K562 (cell line): ENCODE results near the gene ILKAP. TPM values are rescaled to one million over a fixed set of nuclear protein-coding genes. Genes with fewer than 3 reads are reported as not detected.

Experiments used
- CCNT2 ChIP-seq: IDR thresholded peaks from 2 replicates; pipeline ENCODE4 v1.6.1; 2011; ENCODE audit warnings: borderline replicate concordance, low read depth, mild to moderate bottlenecking, moderate library complexity, mixed read lengths, low read length; ENCODE audit not compliant: insufficient read length; ENCODE audit errors: extremely low read depth
- CHCHD3 ChIP-seq: fragments of 250-450 bp; sonication (Bioruptor Pico); IDR thresholded peaks from 2 replicates; pipeline ENCODE4 v2.1.2; 2022; ENCODE audit warnings: mild to moderate bottlenecking
- E2F6 ChIP-seq, 2 experiments: IDR thresholded peaks; 2 replicates each; pipeline ENCODE4 v1.6.1; 2011; ENCODE audit warnings: borderline replicate concordance in 1 of 2, control low read depth in 1 of 2, low read depth in 1 of 2, low read length in 1 of 2, mild to moderate bottlenecking in 1 of 2, mixed read lengths in 1 of 2, moderate library complexity in 1 of 2; ENCODE audit not compliant: insufficient read depth in 1 of 2, insufficient read length in 1 of 2, poor library complexity in 1 of 2, severe bottlenecking in 1 of 2; ENCODE audit errors: extremely low read depth in 1 of 2
- FIP1L1 ChIP-seq: fragments of 200-400 bp; formaldehyde crosslinking; IDR thresholded peaks from 2 replicates; pipeline ENCODE4 v1.6.1; 2018; ENCODE audit warnings: mild to moderate bottlenecking, low read depth, low read length; ENCODE audit not compliant: poor library complexity, severe bottlenecking
- GABPB1 ChIP-seq: sonication (generic); formaldehyde crosslinking; IDR thresholded peaks from 2 replicates; pipeline ENCODE4 v1.8.0; 2022; ENCODE audit warnings: mild to moderate bottlenecking, missing genetic modification reagents
- GATAD2B ChIP-seq: fragments of 450-650 bp; IDR thresholded peaks from 2 replicates; pipeline ENCODE4 v1.6.1; 2017; ENCODE audit warnings: mild to moderate bottlenecking, borderline replicate concordance
- HMGN3 ChIP-seq: IDR thresholded peaks from 2 replicates; pipeline ENCODE4 v1.6.1; 2011; ENCODE audit warnings: borderline replicate concordance, low read depth, mild to moderate bottlenecking, mixed read lengths, low read length; ENCODE audit not compliant: insufficient read length; ENCODE audit errors: extremely low read depth
- NRF1 ChIP-seq, 2 experiments: fragments of 450-650 bp; IDR thresholded peaks in 1 of 2; conservative IDR thresholded peaks in 1 of 2; 2 replicates each; pipeline ENCODE4 v1.6.1; 2014; ENCODE audit warnings: mild to moderate bottlenecking in 2 of 2
- POLR2G ChIP-seq: fragments of 200-400 bp; formaldehyde crosslinking; IDR thresholded peaks from 2 replicates; pipeline ENCODE4 v1.6.1; 2017; ENCODE audit warnings: low read depth, mild to moderate bottlenecking, antibody characterized with exemption, low read length, moderate library complexity
- RBM22 ChIP-seq: fragments of 200-400 bp; formaldehyde crosslinking; IDR thresholded peaks from 2 replicates; pipeline ENCODE4 v1.6.1; 2018; ENCODE audit warnings: low read length, low read depth; ENCODE audit not compliant: poor library complexity, severe bottlenecking
- SMARCB1 ChIP-seq: IDR thresholded peaks from 2 replicates; pipeline ENCODE4 v1.6.1; 2011; ENCODE audit warnings: improper control_type of control experiment, low read depth; ENCODE audit not compliant: insufficient read length
- TEAD2 ChIP-seq: fragments of 450-650 bp; IDR thresholded peaks from 2 replicates; pipeline ENCODE4 v1.6.1; 2016; ENCODE audit warnings: missing genetic modification characterization, control low read depth, missing compliant biosample characterization
- TRIM24 ChIP-seq, 2 experiments: fragments of 450-650 bp; IDR thresholded peaks; 2 replicates each; pipeline ENCODE4 v1.6.1; 2016
- ZBTB2 ChIP-seq: fragments of 450-650 bp; IDR thresholded peaks from 2 replicates; pipeline ENCODE4 v1.6.1; 2016; ENCODE audit warnings: antibody characterized with exemption
- ZNF780A ChIP-seq: fragments of 250-450 bp; sonication (Bioruptor Pico); IDR thresholded peaks from 2 replicates; pipeline ENCODE4 v1.5.0; 2021; ENCODE audit warnings: mild to moderate bottlenecking
- polyA plus RNA-seq, 8 experiments: library from polyadenylated mRNA; depleted of rRNA in 4 of 8; stranded (reverse) in 5 of 8; unstranded in 3 of 8; fragments of >200 nt; fragmentation: Nextera tagmentation in 2 of 8; fragmentation: Illumina TruSeq in 1 of 8; extraction: Ambion mirVana in 2 of 8; extraction: Trizol in 1 of 8; gene quantifications; 2 replicates each; pipeline versions ENCODE4 v1.2.1 to v1.2.3, GENCODE V29; 2011 to 2014; ENCODE audit warnings: inconsistent platforms in 1 of 8, missing spikeins in 1 of 8
- total RNA-seq, 7 experiments: library from RNA; depleted of rRNA in 6 of 7; stranded (reverse); fragments of >200 nt in 6 of 7; fragmentation: Illumina TruSeq in 2 of 7; extraction: Trizol in 2 of 7; gene quantifications; 2 replicates each; pipeline versions ENCODE4 v1.2.1 to v1.2.3, GENCODE V29; 2011 to 2021; ENCODE audit warnings: low replicate concordance in 1 of 7
- TF ChIP-seq, protein P1 (sequence below): IDR thresholded peaks from 2 replicates; pipeline ENCODE4 v1.6.1; 2012; ENCODE audit warnings: low read depth, low read length, improper control_type of control experiment, borderline replicate concordance

The ILKAP gene
- total and polyA plus RNA-seq, 9 of the 15 experiments (the other 6 are each of a cell fraction or from before 2014, with no cell fraction given), result 3.1 to 43.9 (median 20.7) TPM

DNA sequence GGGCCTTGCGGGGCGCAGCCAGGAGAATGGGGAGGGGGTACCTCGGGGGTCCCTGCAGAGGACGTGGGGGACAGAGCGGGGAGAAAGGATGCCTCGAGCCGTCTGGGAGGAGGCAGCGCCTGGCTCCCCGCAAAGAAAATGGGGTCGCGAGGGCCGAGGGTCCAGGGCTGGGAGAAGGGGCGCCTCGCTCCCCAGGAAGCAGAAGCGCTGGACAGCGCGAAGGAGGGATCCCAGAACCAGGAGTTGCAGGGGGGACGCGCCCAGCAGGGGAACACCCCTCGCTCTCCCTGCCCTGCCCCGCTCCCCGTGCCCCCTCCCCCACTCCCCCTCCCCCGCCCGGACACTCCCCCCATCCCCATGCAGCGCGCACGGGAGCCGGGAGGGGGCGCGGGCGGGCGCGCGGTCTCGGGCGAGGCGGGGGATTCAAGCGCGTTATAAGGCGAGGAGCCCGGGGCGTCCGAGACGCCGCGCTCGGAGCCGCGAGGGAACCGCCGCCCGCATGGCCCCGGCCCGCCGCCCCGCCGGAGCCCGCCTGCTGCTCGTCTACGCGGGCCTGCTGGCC lies 44.9 kb downstream of the ILKAP start, which contains the start of gene ERFE (continued):
- TF ChIP-seq HMGN3, result no peak
- no peak for TF ChIP-seq SMARCB1
- 0 out of 2 replicates have a peak, but pooled peaks have one; percentile 51 for TF ChIP-seq GATAD2B
- TF ChIP-seq CCNT2, result peak; percentile 63
- TF ChIP-seq NRF1 (conservative IDR thresholded peaks at IDR 0.05 in 1 of 2, IDR thresholded peaks at IDR 0.05 in 1 of 2), result no peak
- no peak for TF ChIP-seq ZNF780A
- no peak for TF ChIP-seq TEAD2
- no peak for TF ChIP-seq RBM22
- TF ChIP-seq FIP1L1, result no peak
- TF ChIP-seq, protein P1, sequence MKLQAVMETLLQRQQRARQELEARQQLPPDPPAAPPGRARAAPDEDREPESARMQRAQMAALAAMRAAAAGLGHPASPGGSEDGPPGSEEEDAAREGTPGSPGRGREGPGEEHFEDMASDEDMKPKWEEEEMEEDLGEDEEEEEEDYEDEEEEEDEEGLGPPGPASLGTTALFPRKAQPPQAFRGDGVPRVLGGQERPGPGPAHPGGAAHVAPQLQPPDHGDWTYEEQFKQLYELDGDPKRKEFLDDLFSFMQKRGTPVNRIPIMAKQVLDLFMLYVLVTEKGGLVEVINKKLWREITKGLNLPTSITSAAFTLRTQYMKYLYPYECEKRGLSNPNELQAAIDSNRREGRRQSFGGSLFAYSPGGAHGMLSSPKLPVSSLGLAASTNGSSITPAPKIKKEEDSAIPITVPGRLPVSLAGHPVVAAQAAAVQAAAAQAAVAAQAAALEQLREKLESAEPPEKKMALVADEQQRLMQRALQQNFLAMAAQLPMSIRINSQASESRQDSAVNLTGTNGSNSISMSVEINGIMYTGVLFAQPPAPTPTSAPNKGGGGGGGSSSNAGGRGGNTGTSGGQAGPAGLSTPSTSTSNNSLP, result no peak
- TF ChIP-seq TRIM24 (IDR thresholded peaks at IDR 0.05), result no peak
- TF ChIP-seq E2F6 (IDR thresholded peaks at IDR 0.05; ENCODE audit: borderline replicate concordance in 1 of 2, extremely low read depth in 1 of 2, insufficient read depth in 1 of 2, insufficient read length in 1 of 2, low read depth in 1 of 2, low read length in 1 of 2, poor library complexity in 1 of 2, severe bottlenecking in 1 of 2), result peak; percentile 51 to 88
- no peak for TF ChIP-seq ZBTB2
- no peak for TF ChIP-seq CHCHD3 (CRISPR knock-in tag)
- no peak for TF ChIP-seq GABPB1 (CRISPR knock-in tag)
- TF ChIP-seq POLR2G, result peak; percentile 70
